GM18498 (cell line): ENCODE measurements around the gene ANKLE2.
"Not testable (repeated sequence)": the region's sequence is repeated elsewhere in the genome, so short reads cannot be mapped to it uniquely, and the experiment has no call there.

ENCODE experiments used
- ATAC-seq: cut with Tn5 transposase; IDR thresholded peaks from one replicate; pipeline ENCODE4 v1.9.1; 2021; ENCODE audit warnings: mild to moderate bottlenecking, moderate library complexity; ENCODE audit not compliant: unreplicated experiment

The ANKLE2 gene

DNA sequence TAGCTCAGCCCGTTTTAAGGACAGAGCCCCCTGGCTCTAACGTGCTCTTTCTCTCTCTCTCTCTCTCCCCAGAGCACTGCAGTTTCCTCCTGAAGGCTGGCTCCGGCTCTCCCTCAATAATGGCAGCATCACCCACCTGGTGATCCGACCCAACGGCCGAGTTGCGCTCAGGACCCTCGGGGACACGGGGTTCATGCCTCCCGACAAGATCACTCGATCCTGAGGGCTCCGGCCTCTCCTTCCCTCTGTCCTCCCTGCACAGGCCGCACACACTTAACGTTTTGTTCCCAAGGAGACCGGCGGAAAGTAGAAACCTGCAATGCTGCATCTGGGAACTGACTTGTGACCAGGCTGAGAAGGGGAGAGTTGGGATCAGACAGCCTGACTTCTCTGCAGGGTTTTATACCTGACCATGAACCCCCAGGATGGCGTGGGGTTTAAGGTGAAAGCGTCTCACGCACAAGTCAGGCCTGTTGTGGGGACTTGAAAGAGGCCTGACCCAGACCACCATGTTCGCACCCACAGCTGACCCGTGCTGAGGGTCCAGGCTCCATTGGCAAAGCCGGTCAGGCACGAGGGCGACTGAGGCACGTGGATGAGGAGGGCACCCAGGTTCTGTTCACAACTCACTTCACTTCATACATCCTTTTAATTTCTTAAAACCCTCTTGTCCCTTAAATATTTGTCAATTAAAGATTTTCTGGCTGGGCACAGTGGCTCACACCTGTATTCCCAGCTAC, 40.9 kb downstream of the ANKLE2 start:
- no peak for ATAC-seq

- no peak for ATAC-seq
Observed at GRCh38 chr12:132719954-132720324, 41.7 kb downstream of the ANKLE2 start.

DNA sequence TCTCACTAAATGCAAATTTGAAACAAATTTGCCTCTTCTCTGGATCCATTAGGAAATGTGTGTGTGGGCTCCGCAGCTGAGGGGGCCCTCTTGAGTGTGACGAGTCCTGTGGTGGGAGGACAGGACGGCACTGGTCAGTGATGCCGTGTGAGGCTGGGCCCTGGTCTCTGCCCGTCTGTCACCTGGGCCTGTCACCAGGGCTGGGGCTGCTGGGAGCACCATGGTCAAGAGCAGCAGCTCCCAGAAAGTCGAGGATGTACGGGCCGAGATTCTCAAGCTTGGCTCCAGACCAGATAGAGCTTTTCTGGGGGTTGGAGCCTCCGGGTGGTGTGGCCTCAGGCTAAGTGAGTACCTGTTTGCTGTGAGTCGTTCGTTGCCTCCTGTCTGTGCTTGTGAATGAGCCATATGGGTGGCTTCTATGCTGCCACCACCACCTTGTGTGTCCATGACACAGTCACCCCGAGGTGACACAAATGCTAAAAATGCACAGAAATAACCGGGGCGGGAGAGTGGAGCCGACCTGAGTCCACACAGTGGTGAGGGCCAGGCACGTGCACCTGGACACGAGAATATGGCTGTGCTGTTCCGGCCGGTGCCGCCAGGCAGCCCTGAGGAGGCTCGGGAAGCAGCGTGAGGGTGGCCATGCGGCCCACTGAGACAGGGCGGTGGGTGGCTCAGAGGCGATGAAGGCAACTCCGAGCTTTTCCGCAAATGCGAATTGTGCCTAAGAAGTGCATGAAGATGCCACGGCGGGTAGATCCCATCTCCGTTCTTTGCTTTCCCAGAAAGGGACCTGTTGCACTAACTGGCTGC, 42.3 kb downstream of the ANKLE2 start:
- ATAC-seq: no peak

DNA sequence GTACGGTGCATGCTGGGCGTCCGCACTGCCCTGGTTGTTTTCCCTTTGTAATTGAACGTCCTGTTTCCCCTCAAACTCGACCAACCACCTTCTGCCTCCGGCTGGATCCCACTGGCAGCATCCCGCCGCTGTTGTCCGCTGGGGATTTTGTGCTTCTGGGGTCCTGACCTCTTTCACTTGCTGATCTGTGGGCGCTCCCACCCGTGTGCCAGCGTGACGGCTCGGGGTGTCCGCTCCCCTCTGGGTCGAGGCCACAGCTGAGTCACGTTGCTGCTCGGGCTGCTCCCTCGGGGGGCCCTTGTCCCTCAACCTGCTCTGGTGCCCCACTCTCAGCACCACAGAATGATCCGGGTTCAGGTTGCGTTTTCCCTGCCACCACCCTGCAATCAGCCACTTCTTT, 43.0 kb downstream of the ANKLE2 start:
- ATAC-seq: no peak

GRCh38 chr12:132717531-132718387, 43.9 kb downstream of the ANKLE2 start:
- ATAC-seq: no peak

GRCh38 chr12:132717011-132717410, 44.6 kb downstream of the ANKLE2 start:
- no peak for ATAC-seq

- no peak for ATAC-seq
Observed at GRCh38 chr12:132716356-132716755, 45.3 kb downstream of the ANKLE2 start.

DNA sequence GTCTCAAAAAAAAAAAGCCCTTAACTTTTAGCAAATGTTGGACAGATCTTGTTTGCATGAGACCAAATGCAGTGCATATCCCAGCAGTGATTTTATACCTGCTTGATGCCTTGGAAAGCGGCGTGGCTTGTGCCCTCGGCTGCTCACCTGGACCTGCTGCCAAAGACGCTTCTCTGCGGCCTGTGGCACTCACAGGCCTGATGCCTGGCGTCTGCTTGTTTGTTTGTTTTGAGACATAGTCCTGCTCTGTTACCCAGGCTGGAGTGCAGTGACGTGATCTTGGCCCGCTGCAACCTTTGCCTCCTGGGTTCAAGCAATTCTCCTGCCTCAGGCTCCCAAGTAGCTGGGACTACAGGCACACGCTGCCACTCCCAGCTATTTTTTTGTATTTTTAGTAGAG, 45.8 kb downstream of the ANKLE2 start:
- ATAC-seq: no peak

DNA sequence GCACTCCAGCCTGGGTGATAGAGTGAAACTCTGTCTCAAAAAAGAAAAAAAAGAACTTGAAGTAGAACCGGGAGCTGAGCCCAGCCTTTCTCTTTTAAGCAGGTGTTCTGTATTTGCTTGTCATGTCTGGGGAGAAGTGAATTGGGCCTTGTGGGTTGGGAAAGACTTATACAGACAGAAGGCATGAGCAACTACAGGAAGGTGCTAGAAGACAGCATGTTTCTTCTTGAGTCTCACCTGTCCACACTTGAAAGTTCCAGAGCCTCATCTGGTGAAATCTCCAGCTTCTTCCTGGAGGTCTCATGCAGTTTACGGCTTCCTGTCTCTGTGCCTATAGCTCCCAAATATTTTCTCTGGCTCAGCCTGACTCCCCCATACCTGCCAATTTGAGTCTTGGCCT, 48.5 kb downstream of the ANKLE2 start:
- no peak for ATAC-seq

- ATAC-seq: no peak
Observed at GRCh38 chr12:132711080-132711843, 50.4 kb downstream of the ANKLE2 start.

DNA sequence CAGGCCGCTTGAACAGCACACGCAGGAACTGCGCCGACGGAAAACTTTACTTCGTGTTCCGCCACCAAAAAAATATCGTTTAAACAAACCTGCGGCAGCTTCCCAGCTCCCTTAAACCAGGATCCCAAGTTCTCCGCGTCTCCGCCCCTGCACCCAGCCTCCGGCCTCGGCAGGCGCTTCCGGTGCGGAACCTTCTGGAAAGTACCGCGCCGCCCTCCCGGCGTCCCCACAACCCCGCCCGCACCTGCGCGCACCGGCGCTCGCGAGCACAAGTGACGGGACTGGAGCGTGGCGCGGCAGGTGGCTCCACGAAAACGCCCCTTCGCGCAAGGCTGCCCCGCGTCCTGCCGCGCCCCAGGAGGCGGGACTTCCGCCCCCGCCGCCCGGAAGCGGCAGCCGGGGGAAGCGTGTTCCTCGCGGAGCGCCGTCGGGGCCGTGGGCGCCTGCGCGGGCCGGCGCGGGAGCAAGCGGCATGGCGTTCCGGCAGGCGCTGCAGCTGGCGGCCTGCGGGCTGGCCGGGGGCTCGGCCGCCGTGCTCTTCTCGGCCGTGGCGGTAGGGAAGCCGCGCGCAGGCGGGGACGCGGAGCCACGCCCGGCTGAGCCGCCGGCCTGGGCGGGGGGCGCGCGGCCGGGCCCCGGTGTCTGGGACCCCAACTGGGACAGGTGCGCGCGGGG, 51.1 kb downstream of the ANKLE2 start, which contains the start of gene PGAM5:
Gene PGAM5, plus strand, starts transcription at position 438 of the 675 bp plus-strand sequence. Its CDS starts 35 bp downstream, at position 473.
- peak; percentile 93 for ATAC-seq

DNA sequence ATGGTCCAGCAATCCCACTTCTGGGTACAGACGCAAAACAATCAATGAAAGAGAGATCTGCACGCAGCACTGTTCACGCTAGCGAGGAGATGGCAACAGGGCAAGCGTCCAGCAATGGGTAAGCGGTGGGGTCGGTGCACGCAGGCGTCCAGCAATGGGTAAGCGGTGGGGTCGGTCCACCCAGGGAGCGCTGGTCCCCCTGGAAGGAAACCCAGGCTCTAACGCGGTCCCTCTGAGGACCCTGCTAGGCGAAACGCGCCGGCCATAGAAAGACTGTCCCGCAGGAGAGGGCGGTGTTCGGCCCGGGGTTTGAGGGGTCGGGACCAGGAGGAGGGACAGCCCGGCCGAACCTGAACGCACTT, 51.6 kb downstream of the ANKLE2 start:
- peak; percentile 23 for ATAC-seq

DNA sequence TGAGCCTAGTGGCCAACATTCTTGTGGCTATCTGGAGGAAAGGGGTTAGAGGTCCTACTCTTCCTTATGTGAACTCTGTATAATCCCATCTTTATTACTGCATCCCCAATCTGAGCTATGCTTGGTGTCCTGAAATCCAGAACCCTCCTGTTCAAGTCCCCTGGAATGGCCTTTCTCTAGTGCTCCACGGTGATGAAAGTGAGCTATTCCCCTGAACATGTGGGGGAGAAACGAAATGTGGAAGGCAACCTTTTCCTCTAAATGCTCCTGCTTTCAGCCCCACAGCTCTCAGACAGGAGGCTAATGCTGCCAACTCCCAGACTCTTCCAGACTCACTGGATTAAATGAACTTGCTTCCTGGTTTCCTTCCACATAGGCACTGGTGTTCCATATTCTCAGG, 53.5 kb downstream of the ANKLE2 start:
- ATAC-seq: no peak

GRCh38 chr12:132707241-132707640, 54.4 kb downstream of the ANKLE2 start:
- ATAC-seq: no peak

DNA sequence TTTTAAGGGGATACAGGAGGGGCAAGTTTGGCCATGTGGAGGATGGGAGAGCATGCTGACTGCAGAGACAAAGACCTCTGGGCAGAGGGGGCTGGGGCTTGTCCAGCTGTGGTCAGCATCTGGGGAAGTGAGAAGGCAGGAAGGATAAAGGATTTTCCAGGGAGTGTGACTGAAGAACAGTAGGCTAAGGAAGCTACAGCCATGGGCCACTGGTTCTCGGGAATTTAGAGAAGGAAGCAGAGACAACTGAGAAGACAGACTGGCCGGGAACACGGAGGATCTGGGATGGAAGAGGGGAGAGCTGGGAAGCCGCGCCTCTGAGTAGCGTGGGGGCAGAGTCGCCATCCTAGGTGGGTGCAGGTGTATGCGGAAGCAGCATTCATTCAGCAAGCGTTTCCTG, 58.0 kb downstream of the ANKLE2 start:
- no peak for ATAC-seq

- no peak for ATAC-seq
Observed at GRCh38 chr12:132702640-132703039, 59.0 kb downstream of the ANKLE2 start.

DNA sequence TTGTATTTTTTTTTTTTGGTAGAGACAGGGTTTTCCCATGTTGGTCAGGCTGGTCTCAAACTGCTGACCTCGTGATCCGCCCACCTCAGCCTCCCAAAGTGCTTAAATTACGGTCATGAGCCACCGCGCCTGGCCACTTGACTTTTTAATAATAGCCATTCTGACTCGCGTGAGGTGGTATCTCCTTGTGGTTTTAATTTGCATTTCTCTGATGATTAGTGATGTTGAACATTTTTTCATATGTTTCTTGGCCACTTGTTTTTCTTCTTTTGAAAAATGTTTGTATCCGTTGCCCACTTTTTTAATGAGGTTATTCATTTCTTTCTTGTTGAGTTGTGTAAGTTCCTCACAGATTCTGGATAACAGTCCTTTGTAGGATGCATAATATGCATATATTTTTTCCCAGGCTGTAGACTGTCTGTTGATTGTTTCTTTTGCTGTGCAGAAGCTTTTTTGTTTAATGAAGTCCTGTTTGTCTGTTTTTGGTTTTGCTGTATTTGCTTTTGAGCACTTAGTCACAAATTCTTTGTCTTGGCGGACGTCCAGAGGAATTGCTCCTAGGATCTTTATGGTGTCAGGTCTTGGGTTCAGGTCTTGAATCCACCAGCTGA, 61.3 kb downstream of the ANKLE2 start:
- ATAC-seq: peak; percentile 52

GRCh38 chr12:132698341-132698740, 63.3 kb downstream of the ANKLE2 start:
- no peak for ATAC-seq

DNA sequence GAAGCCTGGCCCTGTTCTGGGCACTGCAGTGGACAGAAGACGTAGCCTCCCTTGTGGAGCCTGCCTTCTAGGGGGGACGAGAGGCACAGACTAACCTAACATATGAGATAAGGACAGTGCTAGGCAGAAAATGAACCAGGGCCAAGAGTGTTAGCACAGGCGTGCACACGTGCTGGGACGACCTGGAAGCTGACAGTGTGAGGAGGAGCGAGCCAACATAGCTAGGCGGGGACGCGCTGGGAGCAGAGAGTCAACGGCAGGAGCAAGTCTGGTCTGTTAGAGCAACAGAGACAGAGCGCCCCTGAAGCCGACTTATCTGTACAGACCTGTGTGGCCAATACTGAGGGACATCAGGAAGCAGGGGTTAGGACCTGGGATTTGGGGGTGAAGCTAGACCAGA, 66.2 kb downstream of the ANKLE2 start:
- no peak for ATAC-seq

- ATAC-seq: not testable (repeated sequence)
Observed at GRCh38 chr12:132694888-132695287, 66.7 kb downstream of the ANKLE2 start.
